SK-N-SH (cell line): ENCODE measurements around the gene MTHFD1L.
A peak's percentile ranks its signal among the peaks of the same experiment; 100 is the strongest.
"Not testable (repeated sequence)": the region's sequence is repeated elsewhere in the genome, so short reads cannot be mapped to it uniquely, and the experiment has no call there.

Source experiments
- CTCF ChIP-seq: fragments of 200-600 bp; sonication (generic); IDR thresholded peaks from 2 replicates; pipeline ENCODE4 v1.6.1; 2017; ENCODE audit warnings: antibody characterized with exemption, mild to moderate bottlenecking, moderate library complexity
- EZH2phosphoT487 ChIP-seq: fragments of 200-600 bp; sonication (generic); IDR thresholded peaks from 2 replicates; pipeline ENCODE4 v1.6.1; 2017; ENCODE audit warnings: low read depth, mixed run types, mild to moderate bottlenecking, antibody characterized with exemption, moderate library complexity, borderline replicate concordance
- FOXJ3 ChIP-seq: sonication (generic); formaldehyde crosslinking; IDR thresholded peaks from 2 replicates; pipeline ENCODE4 v1.5.1; 2020; ENCODE audit warnings: mild to moderate bottlenecking, missing genetic modification reagents
- IRF3 ChIP-seq: fragments of 150-350 bp; IDR thresholded peaks from 2 replicates; pipeline ENCODE4 v1.6.1; 2016; ENCODE audit warnings: mild to moderate bottlenecking, low read depth, low read length
- MAX ChIP-seq: IDR thresholded peaks from 2 replicates; pipeline ENCODE4 v1.4.0; 2012; ENCODE audit warnings: low read depth
- MEF2A ChIP-seq: IDR thresholded peaks from 2 replicates; pipeline ENCODE4 v1.4.0; 2012; ENCODE audit warnings: low read depth, borderline replicate concordance
- MXI1 ChIP-seq: IDR thresholded peaks from 2 replicates; pipeline ENCODE4 v1.6.1; 2012; ENCODE audit warnings: mild to moderate bottlenecking, low read depth, low read length, improper control_type of control experiment
- PBX3 ChIP-seq: IDR thresholded peaks from 2 replicates; pipeline ENCODE4; 2012
- REST ChIP-seq: IDR thresholded peaks from 2 replicates; pipeline ENCODE4 v1.6.1; 2012; ENCODE audit warnings: mild to moderate bottlenecking, low read depth, low read length, moderate library complexity
- SIN3A ChIP-seq: IDR thresholded peaks from 2 replicates; pipeline ENCODE4 v1.6.1; 2012; ENCODE audit warnings: low read depth, mild to moderate bottlenecking, low read length, moderate library complexity, borderline replicate concordance
- TAF1 ChIP-seq: IDR thresholded peaks from 2 replicates; pipeline ENCODE4 v1.6.1; 2012; ENCODE audit warnings: low read depth, mild to moderate bottlenecking, low read length, moderate library complexity, borderline replicate concordance
- TCF12 ChIP-seq: IDR thresholded peaks from 2 replicates; pipeline ENCODE4 v1.4.0; 2012
- USF1 ChIP-seq: IDR thresholded peaks from 2 replicates; pipeline ENCODE4 v1.4.0; 2012; ENCODE audit warnings: low read depth, borderline replicate concordance

GRCh38 chr6:151045511-151046222 lies 180.2 kb downstream of the MTHFD1L start:
- not testable (repeated sequence) for TF ChIP-seq CTCF, IRF3, FOXJ3, USF1, MXI1, MAX, EZH2phosphoT487, REST, TAF1, SIN3A
- TF ChIP-seq PBX3 (peak; percentile 90), TCF12 (peak; percentile 66), MEF2A (peak; percentile 67; the same call in 1 of the 2 replicates)
